Measurements from ENCODE around the gene PPM1D.

GRCh38 chr17:60618854-60619526 lies 19.0 kb downstream of the PPM1D start:
- no peak for TF ChIP-seq CTCF (IDR thresholded peaks at IDR 0.05)
- TF ChIP-seq POLR2A (IDR thresholded peaks at IDR 0.05) = no peak

Data from thyroid gland (tissue), 4 donors.